Activated T-helper 2 cell treated with anti-CD3 and anti-CD28 coated beads, Interferon-gamma antibody, Interleukin-2, Interleukin-4, amounts not matched to agents 10 μg/mL and 5 μg/mL and 100 μg/mL, durations not matched to agents 14 hours and 24 hours and 36 hours (primary cell): Measurements from ENCODE around the gene PLEKHA1. TPM values are rescaled to one million over a fixed set of nuclear protein-coding genes. Genes with fewer than 3 reads are reported as not detected.

Source experiments
- DNase-seq: peaks from one replicate; pipeline ENCODE4 v3.0.0; 2021; ENCODE audit warnings: low spot score
- H3K27ac Mint-ChIP-seq: one replicate; pipeline ENCODE4 v1.8.0; 2021; ENCODE audit warnings: mixed read lengths
- H3K27me3 Mint-ChIP-seq: one replicate; pipeline ENCODE4 v1.8.0; 2021; ENCODE audit warnings: low read depth, mixed read lengths
- H3K36me3 Mint-ChIP-seq: one replicate; pipeline ENCODE4 v1.8.0; 2021; ENCODE audit warnings: low read depth, mixed read lengths
- H3K4me1 Mint-ChIP-seq: one replicate; pipeline ENCODE4 v1.8.0; 2021; ENCODE audit warnings: low read depth, mixed read lengths
- H3K4me3 Mint-ChIP-seq: one replicate; pipeline ENCODE4 v1.8.0; 2021; ENCODE audit warnings: low read depth, mild to moderate bottlenecking, moderate library complexity, mixed read lengths
- H3K9me3 Mint-ChIP-seq: one replicate; pipeline ENCODE4 v1.8.0; 2021; ENCODE audit warnings: mixed read lengths
- intact Hi-C: fragments of 100-400 bp; cut with micrococcal nuclease; formaldehyde crosslinking; loops from one replicate; pipeline ENCODE4 v1.15.1; 2023
- total RNA-seq: library from RNA; stranded (reverse); gene quantifications from 2 replicates; pipeline ENCODE4 v1.2.3, GENCODE V29; 2022

The PLEKHA1 gene
- total RNA-seq, 1 donor from 2014 or later, result 4.5 TPM

GRCh38 chr10:122450353-122450990 is 76.0 kb downstream of the PLEKHA1 start:
- H3K27me3 Mint-ChIP-seq, result peaks cover 15% of the 10 kb centered on the region
- H3K36me3 Mint-ChIP-seq, result no peaks in the 10 kb centered on the region
- DNase-seq, result no peak
- H3K27ac Mint-ChIP-seq, result no peak overlapping the region
- H3K9me3 Mint-ChIP-seq, result no peaks in the 10 kb centered on the region
- no peak overlapping the region for H3K4me3 Mint-ChIP-seq
- H3K4me1 Mint-ChIP-seq, result no peaks in the 10 kb centered on the region
- intact Hi-C loops, result no loop called here

GRCh38 chr10:122454071-122454470 is 79.6 kb downstream of the PLEKHA1 start:
- H3K4me1 Mint-ChIP-seq, result no peaks in the 10 kb centered on the region
- DNase-seq, result no peak
- H3K27ac Mint-ChIP-seq, result no peak overlapping the region
- no peaks in the 10 kb centered on the region for H3K9me3 Mint-ChIP-seq
- intact Hi-C loops, result no loop called here
- H3K36me3 Mint-ChIP-seq, result no peaks in the 10 kb centered on the region
- H3K27me3 Mint-ChIP-seq, result peaks cover 36% of the 10 kb centered on the region
- no peak overlapping the region for H3K4me3 Mint-ChIP-seq

- Mint-ChIP-seq H3K27ac (no peak within 1 kb of the TSS), H3K9me3 (no peaks in the 10 kb centered on the region), H3K4me3 (no peak within 1 kb of the TSS), H3K4me1 (no peaks in the 10 kb centered on the region), H3K27me3 (peaks cover 37% of the 10 kb centered on the region), H3K36me3 (no peaks in the 10 kb centered on the region)
- intact Hi-C loops, result no loop called here
- no peak for DNase-seq
These were observed 80.1 kb downstream of the PLEKHA1 start, which contains the start of gene ARMS2 for GRCh38 chr10:122454603-122455080. Gene ARMS2 (plus strand): TSS chr10:122454653. CDS start chr10:122454728, 75 bp downstream.

GRCh38 chr10:122455376-122456079 is 81.0 kb downstream of the PLEKHA1 start:
- Mint-ChIP-seq H3K4me1 (no peaks in the 10 kb centered on the region), H3K27ac (no peak overlapping the region), H3K36me3 (no peaks in the 10 kb centered on the region), H3K27me3 (peaks cover 42% of the 10 kb centered on the region), H3K9me3 (no peaks in the 10 kb centered on the region), H3K4me3 (no peak overlapping the region)
- no peak for DNase-seq
- intact Hi-C loops, result no loop called here

GRCh38 chr10:122457934-122458333 is 83.4 kb downstream of the PLEKHA1 start:
- Mint-ChIP-seq H3K4me1 (peaks cover 4% of the 10 kb centered on the region), H3K4me3 (no peak overlapping the region), H3K27ac (no peak overlapping the region), H3K9me3 (no peaks in the 10 kb centered on the region), H3K27me3 (peaks cover 49% of the 10 kb centered on the region), H3K36me3 (no peaks in the 10 kb centered on the region)
- intact Hi-C loops, result no loop called here
- no peak for DNase-seq

GRCh38 chr10:122458693-122459092 is 84.2 kb downstream of the PLEKHA1 start:
- no peaks in the 10 kb centered on the region for H3K9me3 Mint-ChIP-seq
- intact Hi-C loops, result no loop called here
- H3K4me1 Mint-ChIP-seq, result peaks cover 4% of the 10 kb centered on the region
- H3K36me3 Mint-ChIP-seq, result no peaks in the 10 kb centered on the region
- DNase-seq, result no peak
- H3K27me3 Mint-ChIP-seq, result peaks cover 57% of the 10 kb centered on the region
- no peak overlapping the region for H3K27ac Mint-ChIP-seq
- H3K4me3 Mint-ChIP-seq, result no peak overlapping the region

GRCh38 chr10:122459561-122460273 is 85.2 kb downstream of the PLEKHA1 start:
- Mint-ChIP-seq H3K27ac (no peak overlapping the region), H3K4me3 (no peak overlapping the region), H3K36me3 (no peaks in the 10 kb centered on the region), H3K4me1 (peaks cover 4% of the 10 kb centered on the region), H3K9me3 (no peaks in the 10 kb centered on the region), H3K27me3 (peaks cover 67% of the 10 kb centered on the region)
- intact Hi-C loops, result no loop called here
- DNase-seq, result no peak

- no peak overlapping the region for H3K4me3 Mint-ChIP-seq
- H3K27me3 Mint-ChIP-seq, result peaks cover 73% of the 10 kb centered on the region
- intact Hi-C loops, result no loop called here
These were observed 86.4 kb downstream of the PLEKHA1 start for GRCh38 chr10:122460891-122461293.

GRCh38 chr10:122461367-122461728 is 86.8 kb downstream of the PLEKHA1 start, which contains the start of gene HTRA1:
Gene HTRA1 (plus strand): TSS chr10:122461553. CDS start chr10:122461653, 100 bp downstream.
- no peak within 1 kb of the TSS for H3K4me3 Mint-ChIP-seq
- H3K36me3 Mint-ChIP-seq, result no peaks in the 10 kb centered on the region
- peaks cover 76% of the 10 kb centered on the region for H3K27me3 Mint-ChIP-seq

More at GRCh38 chr10:122460891-122461293, 86.4 kb downstream of the PLEKHA1 start:
- H3K36me3 Mint-ChIP-seq, result no peaks in the 10 kb centered on the region
- peaks cover 4% of the 10 kb centered on the region for H3K4me1 Mint-ChIP-seq
- no peak overlapping the region for H3K27ac Mint-ChIP-seq
- DNase-seq, result no peak
- H3K9me3 Mint-ChIP-seq, result no peaks in the 10 kb centered on the region

GRCh38 chr10:122461729-122462532 is 87.4 kb downstream of the PLEKHA1 start:
- peaks cover 72% of the 10 kb centered on the region for H3K27me3 Mint-ChIP-seq
- H3K4me3 Mint-ChIP-seq, result no peak overlapping the region
- no peaks in the 10 kb centered on the region for H3K9me3 Mint-ChIP-seq
- no peaks in the 10 kb centered on the region for H3K36me3 Mint-ChIP-seq
- intact Hi-C loops, result no loop called here
- H3K27ac Mint-ChIP-seq, result no peak overlapping the region
- no peak for DNase-seq
- peaks cover 4% of the 10 kb centered on the region for H3K4me1 Mint-ChIP-seq

More at GRCh38 chr10:122461367-122461728, 86.8 kb downstream of the PLEKHA1 start, which contains the start of gene HTRA1:
- no peak within 1 kb of the TSS for H3K27ac Mint-ChIP-seq
- DNase-seq, result no peak
- intact Hi-C loops, result no loop called here
- no peaks in the 10 kb centered on the region for H3K9me3 Mint-ChIP-seq
- peaks cover 4% of the 10 kb centered on the region for H3K4me1 Mint-ChIP-seq

- peaks cover 65% of the 10 kb centered on the region for H3K27me3 Mint-ChIP-seq
- peaks cover 4% of the 10 kb centered on the region for H3K4me1 Mint-ChIP-seq
- no peaks in the 10 kb centered on the region for H3K36me3 Mint-ChIP-seq
- DNase-seq, result no peak
- intact Hi-C loops, result no loop called here
- no peak overlapping the region for H3K27ac Mint-ChIP-seq
- no peaks in the 10 kb centered on the region for H3K9me3 Mint-ChIP-seq
- peak overlapping the region; percentile 71 for H3K4me3 Mint-ChIP-seq
These were observed 88.3 kb downstream of the PLEKHA1 start for GRCh38 chr10:122462533-122463465.
